MM.1S (cell line): Measurements from ENCODE around the gene KRTAP2-4.

Experiments used
- CTCF ChIP-seq: fragments of 300-600 bp; sonication (generic); IDR thresholded peaks from 2 replicates; pipeline ENCODE4 v1.5.1; 2016; ENCODE audit warnings: antibody characterized with exemption, low read length, mixed read lengths
- EZH2 ChIP-seq: fragments of 300-600 bp; sonication (generic); optimal IDR thresholded peaks from 2 replicates; pipeline ENCODE3; 2017; ENCODE audit warnings: low read depth, mild to moderate bottlenecking, antibody characterized with exemption, low read length, mixed read lengths

DNA sequence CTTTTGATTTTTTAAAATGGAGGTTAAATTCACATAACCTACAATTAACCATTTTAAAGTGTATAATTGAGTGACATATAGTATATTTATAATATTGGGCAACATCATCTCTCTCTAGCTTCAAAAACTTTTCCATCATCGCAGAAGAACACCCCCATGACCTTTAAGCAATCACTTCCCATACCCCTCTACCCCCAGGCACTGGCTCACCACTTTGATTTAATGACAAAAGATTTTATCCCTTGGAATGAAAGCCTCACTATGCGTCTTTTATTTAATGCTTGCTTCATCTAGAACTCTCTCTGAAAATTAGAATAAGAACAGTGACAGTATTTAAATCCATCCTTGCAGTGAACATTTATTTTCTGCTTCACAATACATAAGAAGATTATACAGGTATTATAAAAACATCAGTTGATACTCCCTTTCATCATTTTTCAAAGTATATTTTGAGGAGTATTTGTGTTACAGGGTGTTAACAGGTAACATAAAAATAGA lies 27.8 kb downstream of the KRTAP2-4 start:
- no peak for TF ChIP-seq CTCF
- TF ChIP-seq EZH2: no peak
